ENCODE results near the gene WASHC2C.
"Not testable (repeated sequence)": the region's sequence is repeated elsewhere in the genome, so short reads cannot be mapped to it uniquely, and the experiment has no call there.

DNA sequence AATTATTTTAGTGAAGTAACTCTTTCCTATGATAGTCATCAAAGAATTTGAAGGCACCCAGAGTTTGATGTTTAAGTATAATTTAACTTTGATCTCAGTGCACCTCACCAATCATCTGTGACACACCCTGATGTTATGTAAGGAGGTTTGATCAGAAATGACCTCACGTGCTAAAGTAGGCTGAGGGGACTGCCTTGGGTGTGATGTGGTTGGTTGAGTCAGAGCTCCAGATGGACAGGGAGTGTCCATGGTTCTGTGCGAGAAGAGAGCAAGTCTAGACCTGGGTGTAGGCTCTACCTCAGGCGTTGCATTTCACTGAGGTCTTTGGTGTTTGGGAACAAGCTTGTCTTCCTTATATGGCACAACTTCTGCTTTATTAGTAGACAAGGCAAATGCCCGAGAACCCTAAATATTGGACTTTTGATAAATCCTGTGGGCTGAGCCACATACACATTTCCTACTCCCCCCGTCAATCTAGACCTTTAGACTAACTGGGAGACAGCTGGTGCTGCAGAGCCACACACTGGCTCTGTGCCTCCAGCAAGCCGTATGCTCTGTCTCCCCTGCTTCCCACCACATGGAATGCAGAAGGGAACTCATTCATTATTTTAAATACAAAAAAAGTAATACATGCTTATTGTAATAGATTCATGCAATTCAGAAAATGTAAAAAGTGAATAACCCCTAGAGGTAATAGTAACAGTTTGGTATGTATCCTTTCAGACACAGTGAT is 63.8 kb downstream of the WASHC2C start:
- TF ChIP-seq, protein P1, sequence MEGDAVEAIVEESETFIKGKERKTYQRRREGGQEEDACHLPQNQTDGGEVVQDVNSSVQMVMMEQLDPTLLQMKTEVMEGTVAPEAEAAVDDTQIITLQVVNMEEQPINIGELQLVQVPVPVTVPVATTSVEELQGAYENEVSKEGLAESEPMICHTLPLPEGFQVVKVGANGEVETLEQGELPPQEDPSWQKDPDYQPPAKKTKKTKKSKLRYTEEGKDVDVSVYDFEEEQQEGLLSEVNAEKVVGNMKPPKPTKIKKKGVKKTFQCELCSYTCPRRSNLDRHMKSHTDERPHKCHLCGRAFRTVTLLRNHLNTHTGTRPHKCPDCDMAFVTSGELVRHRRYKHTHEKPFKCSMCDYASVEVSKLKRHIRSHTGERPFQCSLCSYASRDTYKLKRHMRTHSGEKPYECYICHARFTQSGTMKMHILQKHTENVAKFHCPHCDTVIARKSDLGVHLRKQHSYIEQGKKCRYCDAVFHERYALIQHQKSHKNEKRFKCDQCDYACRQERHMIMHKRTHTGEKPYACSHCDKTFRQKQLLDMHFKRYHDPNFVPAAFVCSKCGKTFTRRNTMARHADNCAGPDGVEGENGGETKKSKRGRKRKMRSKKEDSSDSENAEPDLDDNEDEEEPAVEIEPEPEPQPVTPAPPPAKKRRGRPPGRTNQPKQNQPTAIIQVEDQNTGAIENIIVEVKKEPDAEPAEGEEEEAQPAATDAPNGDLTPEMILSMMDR (IDR thresholded peaks at IDR 0.05), result not testable (repeated sequence)
- not testable (repeated sequence) for TF ChIP-seq POLR2A (IDR thresholded peaks at IDR 0.05)

All from vagina (tissue), 2 donors.